K562 (cell line): Measurements from ENCODE around the gene RNMT. TPM values are rescaled to one million over a fixed set of nuclear protein-coding genes. Genes with fewer than 3 reads are reported as not detected.

Source experiments
- ATAC-seq: fragments of 200-7000 bp; cut with Tn5 transposase; 3 replicates; pipeline ENCODE4 v1.9.1; 2020; ENCODE audit warnings: moderate library complexity
- BruUV-seq: library from RNA; stranded (reverse); fragments of 400-500 nt; replicated peaks from 2 replicates; lab custom pipeline; 2021; lab: Mats Ljungman, UMichigan
- CTCF ChIA-PET: fragments of 300-600 bp; formaldehyde crosslinking; extraction: SDS; loops from one replicate; lab custom pipeline; 2021; ENCODE audit warnings: low intra/inter-chr PET ratio; lab: Yijun Ruan, JAX
- POLR2A ChIA-PET: fragments of 300-600, 350-650 bp; sonication (Branson Sonifier 250); formaldehyde crosslinking; extraction: SDS; loops from one replicate; lab custom pipeline; 2021; ENCODE audit warnings: antibody characterized with exemption, inconsistent platforms; lab: Yijun Ruan, JAX
- DNase-seq, 4 experiments: peaks; one replicate each; pipeline versions ENCODE4 v3.0.0 to v3.0.0-alpha.2; 2011 to 2018; ENCODE audit warnings: low spot score in 3 of 4, mixed read lengths in 3 of 4; ENCODE audit errors: extremely low read depth in 1 of 4
- FAIRE-seq: peaks from 2 replicates; lab custom pipeline; 2011; peaks lifted over from hg19 to GRCh38; lab: Jason Lieb, UNC
- H2AFZ ChIP-seq: 2 replicates; pipeline ENCODE4 v1.6.0; 2011; ENCODE audit warnings: low read depth, low read length, control low read depth, inconsistent platforms
- H3K27ac ChIP-seq: fragments of 200-600 bp; 3 replicates; pipeline ENCODE4 v1.8.0; 2011; ENCODE audit warnings: low read depth, mild to moderate bottlenecking, control low read depth, inconsistent platforms, low read length, moderate library complexity, mixed read lengths; ENCODE audit errors: extremely low read depth
- H3K27me3 ChIP-seq, 2 experiments: fragments of 300-600 bp in 1 of 2; 2 replicates in 1 of 2; 3 replicates in 1 of 2; pipeline versions ENCODE4 v1.6.0 to v1.8.0; 2011; ENCODE audit warnings: inconsistent platforms in 2 of 2, low read length in 2 of 2, mild to moderate bottlenecking in 1 of 2, mixed read lengths in 1 of 2, moderate library complexity in 1 of 2; ENCODE audit not compliant: control insufficient read depth in 2 of 2, insufficient read depth in 2 of 2
- H3K36me3 ChIP-seq: fragments of 300-600 bp; 3 replicates; pipeline ENCODE4 v1.8.0; 2011; ENCODE audit warnings: mild to moderate bottlenecking, low read length, inconsistent platforms; ENCODE audit not compliant: control insufficient read depth, insufficient read depth
- H3K4me1 ChIP-seq, 2 experiments: fragments of 200-600 bp in 1 of 2; replicated peaks in 1 of 2; 2 replicates in 1 of 2; 3 replicates in 1 of 2; pipeline versions ENCODE4 v1.5.1 to v1.8.0; 2011; ENCODE audit warnings: inconsistent platforms in 2 of 2, low read length in 2 of 2, mild to moderate bottlenecking in 1 of 2, mixed read lengths in 1 of 2, moderate library complexity in 1 of 2; ENCODE audit not compliant: control insufficient read depth in 2 of 2, insufficient read depth in 2 of 2
- H3K4me2 ChIP-seq: 2 replicates; pipeline ENCODE4 v1.6.1; 2011; ENCODE audit warnings: low read length, control low read depth, inconsistent platforms, mixed read lengths; ENCODE audit not compliant: insufficient read depth
- H3K4me3 ChIP-seq: fragments of 200-600 bp; sonication (generic), shearing (Covaris generic); 2 replicates; pipeline ENCODE4 v1.5.1; 2016; ENCODE audit warnings: control low read depth, inconsistent platforms
- H3K79me2 ChIP-seq: fragments of 200-600 bp; 3 replicates; pipeline ENCODE4 v1.8.0; 2011; ENCODE audit warnings: low read length, inconsistent platforms; ENCODE audit not compliant: control insufficient read depth, insufficient read depth
- H3K9ac ChIP-seq, 2 experiments: 2 replicates each; pipeline versions ENCODE4 v1.6.0 to v1.6.1; 2011; ENCODE audit warnings: low read depth in 2 of 2, low read length in 2 of 2, control low read depth in 1 of 2, inconsistent platforms in 1 of 2, mild to moderate bottlenecking in 1 of 2, mixed read lengths in 1 of 2; ENCODE audit not compliant: insufficient read depth in 1 of 2
- H3K9me1 ChIP-seq: one replicate; pipeline ENCODE4 v1.6.0; 2011; ENCODE audit warnings: inconsistent platforms, mild to moderate bottlenecking, low read length, moderate library complexity; ENCODE audit not compliant: control insufficient read depth, insufficient read depth
- H3K9me3 ChIP-seq: replicated peaks from 2 replicates; pipeline ENCODE4 v1.5.1; 2011; ENCODE audit warnings: low read depth, low read length, inconsistent platforms; ENCODE audit not compliant: control insufficient read depth, insufficient read depth
- H4K20me1 ChIP-seq: replicated peaks from 2 replicates; pipeline ENCODE4 v1.6.1; 2011; ENCODE audit warnings: low read length, inconsistent platforms, mixed read lengths; ENCODE audit not compliant: control insufficient read depth, insufficient read depth
- ATF7 ChIP-seq: fragments of 450-650 bp; IDR thresholded peaks from 2 replicates; pipeline ENCODE4 v1.7.1; 2014; ENCODE audit warnings: mild to moderate bottlenecking, moderate library complexity
- DIDO1 ChIP-seq: fragments of 450-650 bp; IDR thresholded peaks from 2 replicates; pipeline ENCODE4 v1.6.1; 2016; ENCODE audit warnings: low read depth, missing biosample characterization, missing genetic modification characterization
- IRF9 ChIP-seq: fragments of 450-650 bp; IDR thresholded peaks from 2 replicates; pipeline ENCODE4 v1.6.1; 2016; ENCODE audit warnings: missing biosample characterization, missing genetic modification characterization
- KLF10 ChIP-seq: fragments of 250-450 bp; sonication (Bioruptor Pico); IDR thresholded peaks from 2 replicates; pipeline ENCODE4 v1.6.1; 2021; ENCODE audit warnings: matching md5 sums
- MITF ChIP-seq: IDR thresholded peaks from 2 replicates; pipeline ENCODE4 v1.6.1; 2014; ENCODE audit warnings: antibody characterized with exemption
- NONO ChIP-seq, 2 experiments: fragments of 200-400 bp in 1 of 2; fragments of 450-650 bp in 1 of 2; formaldehyde crosslinking in 1 of 2; IDR thresholded peaks; 2 replicates each; pipeline ENCODE4 v1.6.1; 2017; ENCODE audit warnings: low read depth in 2 of 2, mild to moderate bottlenecking in 2 of 2, moderate library complexity in 2 of 2, low read length in 1 of 2
- RBM17 ChIP-seq: fragments of 200-400 bp; formaldehyde crosslinking; IDR thresholded peaks from 2 replicates; pipeline ENCODE4 v1.6.1; 2017; ENCODE audit warnings: low read depth, mild to moderate bottlenecking, low read length, borderline replicate concordance
- SMARCA5 ChIP-seq: fragments of 450-650 bp; IDR thresholded peaks from 2 replicates; pipeline ENCODE4 v1.6.1; 2016
- STAT6 ChIP-seq: sonication (generic); formaldehyde crosslinking; IDR thresholded peaks from 2 replicates; pipeline ENCODE4 v1.8.1; 2023; ENCODE audit warnings: mild to moderate bottlenecking, missing genetic modification reagents
- ZNF696 ChIP-seq: fragments of 250-450 bp; sonication (Bioruptor Pico); conservative IDR thresholded peaks from 2 replicates; pipeline ENCODE4 v1.4.0; 2020; ENCODE audit warnings: mild to moderate bottlenecking, moderate library complexity
- WGBS: fragments of 100-300 bp; shearing (Covaris generic); methylation state at CpG from one replicate; pipeline ENCODE4 v1.1.6; 2016; ENCODE audit warnings: low coverage, mixed read lengths; ENCODE audit not compliant: insufficient coverage; ENCODE audit errors: missing lambda C conversion rate; 5-methylcytosine and 5-hydroxymethylcytosine counted together
- in situ Hi-C: fragments of 300-500 bp; cut with MboI; formaldehyde crosslinking; loops from 4 replicates; pipeline ENCODE4 v1.15.0; 2018; ENCODE audit warnings: inconsistent platforms, mixed read lengths
- intact Hi-C: fragments of 100-400 bp; cut with micrococcal nuclease; formaldehyde crosslinking; loops from 2 replicates; pipeline ENCODE4 v1.14.2; 2022
- polyA plus RNA-seq, 8 experiments: library from polyadenylated mRNA; depleted of rRNA in 4 of 8; stranded (reverse) in 5 of 8; unstranded in 3 of 8; fragments of >200 nt; fragmentation: Nextera tagmentation in 2 of 8; fragmentation: Illumina TruSeq in 1 of 8; extraction: Ambion mirVana in 2 of 8; extraction: Trizol in 1 of 8; gene quantifications; 2 replicates each; pipeline versions ENCODE4 v1.2.1 to v1.2.3, GENCODE V29; 2011 to 2014; ENCODE audit warnings: inconsistent platforms in 1 of 8, missing spikeins in 1 of 8
- total RNA-seq, 7 experiments: library from RNA; depleted of rRNA in 6 of 7; stranded (reverse); fragments of >200 nt in 6 of 7; fragmentation: Illumina TruSeq in 2 of 7; extraction: Trizol in 2 of 7; gene quantifications; 2 replicates each; pipeline versions ENCODE4 v1.2.1 to v1.2.3, GENCODE V29; 2011 to 2021; ENCODE audit warnings: low replicate concordance in 1 of 7

Gene RNMT
- total and polyA plus RNA-seq, 9 of the 15 experiments (the other 6 are each of a cell fraction or from before 2014, with no cell fraction given) = 20.2 to 63.4 (median 34.1) TPM

GRCh38 chr18:13713455-13714055, 12.9 kb upstream of the RNMT start:
- no peak overlapping the region for H3K4me3 ChIP-seq
- no peaks in the 10 kb centered on the region; a peak in 2 of 5 replicates for H3K4me1 ChIP-seq
- ATAC-seq = peak; percentile 37; the same call in 2 of the 3 replicates
- no peak for FAIRE-seq
- no peak overlapping the region for H3K4me2 ChIP-seq
- H3K27ac ChIP-seq = no peak overlapping the region
- BruUV-seq = no TSS peak
- H3K36me3 ChIP-seq = no peaks in the 10 kb centered on the region; the same call in 1 of the 3 replicates
- 0 out of 2 replicates have a peak, but pooled peaks cover 4% of the 10 kb centered on the region for H4K20me1 ChIP-seq
- intact Hi-C loops (no loop called here), in situ Hi-C loops (no loop called here)
- H2AFZ ChIP-seq = no peak overlapping the region
- H3K9me1 ChIP-seq = no peaks in the 10 kb centered on the region
- H3K27me3 ChIP-seq = no peaks in the 10 kb centered on the region
- DNase-seq = no peak
- H3K9me3 ChIP-seq = no peaks in the 10 kb centered on the region; the same call in 1 of the 2 replicates
- no peak for TF ChIP-seq MITF
- no peak for TF ChIP-seq ZNF696 (CRISPR knock-in tag)
- no peak overlapping the region for H3K9ac ChIP-seq
- peaks cover 97% of the 10 kb centered on the region for H3K79me2 ChIP-seq
- 68% methylated on average over 8 of the region's 8 CpGs for WGBS
- CTCF ChIA-PET = no interaction called here
- POLR2A ChIA-PET = interaction anchor here (0.8 to 2.6 kb wide), 6 partner anchors 9 to 41 kb away, joined by 3 to 12 read pairs (median 4); partner anchors contain the start of genes FAM210A and RNMT

GRCh38 chr18:13715330-13715729, 11.1 kb upstream of the RNMT start:
- FAIRE-seq (no peak), DNase-seq (no peak), ATAC-seq (no peak)
- 0 out of 2 replicates have a peak, but pooled peaks cover 4% of the 10 kb centered on the region for H4K20me1 ChIP-seq
- H3K9ac ChIP-seq = no peak overlapping the region
- H3K9me3 ChIP-seq = no peaks in the 10 kb centered on the region; the same call in 1 of the 2 replicates
- peaks cover 2% of the 10 kb centered on the region; the same call in 2 of the 3 replicates for H3K36me3 ChIP-seq
- ChIA-PET CTCF (no interaction called here), POLR2A (interaction anchor here (0.6 to 1.6 kb wide), 2 partner anchors 12 to 90 kb away, joined by 3 to 4 read pairs; no protein-coding TSS in a partner anchor)
- no peak overlapping the region for H3K27ac ChIP-seq
- H3K27me3 ChIP-seq = no peaks in the 10 kb centered on the region
- BruUV-seq = no TSS peak
- peaks cover 98% of the 10 kb centered on the region for H3K79me2 ChIP-seq
- in situ Hi-C loops = no loop called here
- H3K4me1 ChIP-seq = no peaks in the 10 kb centered on the region; a peak in 2 of 5 replicates
- no peak overlapping the region for H3K4me2 ChIP-seq
- no peaks in the 10 kb centered on the region for H3K9me1 ChIP-seq
- H3K4me3 ChIP-seq = no peak overlapping the region
- intact Hi-C loops = no loop called here
- 95% methylated on average over 2 of the region's 2 CpGs for WGBS
- H2AFZ ChIP-seq = no peak overlapping the region
- TF ChIP-seq STAT6 (CRISPR knock-in tag) (no peak), SMARCA5 (no peak), ATF7 (no peak), RBM17 (no peak), IRF9 (tag) (no peak), NONO (IDR thresholded peaks at IDR 0.05; ENCODE audit: low read depth in 2 of 2, low read length in 1 of 2) (no peak), DIDO1 (tag) (no peak), KLF10 (CRISPR knock-in tag) (no peak)
